ENCODE measurements around the gene C2CD2L.
"Not testable (repeated sequence)": the region's sequence is repeated elsewhere in the genome, so short reads cannot be mapped to it uniquely, and the experiment has no call there.

The C2CD2L gene

GRCh38 chr11:119153049-119153818, 46.1 kb downstream of the C2CD2L start:
- DNase-seq, result no peak

- no peak for DNase-seq
These were observed 47.0 kb downstream of the C2CD2L start for GRCh38 chr11:119154178-119154577.

DNA sequence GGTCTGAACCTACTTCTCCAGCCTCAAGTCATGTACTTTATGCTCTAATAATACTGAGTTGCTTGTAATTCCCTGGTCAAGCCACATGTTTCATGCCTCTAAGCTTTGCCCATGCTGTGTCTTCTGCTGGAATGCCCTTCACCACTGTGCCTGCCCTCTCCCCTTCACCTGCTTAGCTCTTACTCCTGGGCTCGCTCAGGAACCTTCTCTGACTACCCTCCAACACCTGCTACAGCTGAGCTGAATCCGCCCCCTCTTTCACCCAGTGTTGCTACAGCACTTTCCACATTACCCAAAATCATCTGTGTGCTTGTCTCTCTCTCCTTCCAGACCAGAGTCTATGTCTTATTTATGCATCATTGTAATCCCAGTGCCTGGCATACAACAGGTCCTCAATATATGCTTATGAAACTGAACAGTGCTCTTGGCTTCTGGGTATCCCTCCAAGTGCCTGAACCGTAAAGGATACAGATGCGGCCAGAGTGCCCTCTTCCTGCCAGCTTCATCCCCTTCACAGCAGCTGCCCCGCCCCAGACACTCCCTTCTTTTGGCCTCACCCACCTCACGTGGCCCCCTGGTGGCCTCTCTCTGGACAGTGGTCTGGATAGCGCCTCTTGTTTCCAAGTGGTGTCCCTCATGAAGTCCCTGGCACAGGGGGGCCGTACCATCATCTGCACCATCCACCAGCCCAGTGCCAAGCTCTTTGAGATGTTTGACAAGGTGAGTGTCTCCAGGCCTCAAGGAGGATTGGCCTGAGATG, 48.8 kb downstream of the C2CD2L start:
- no peak for DNase-seq

- DNase-seq, result no peak
These were observed 49.4 kb downstream of the C2CD2L start for GRCh38 chr11:119156496-119156895.

DNA sequence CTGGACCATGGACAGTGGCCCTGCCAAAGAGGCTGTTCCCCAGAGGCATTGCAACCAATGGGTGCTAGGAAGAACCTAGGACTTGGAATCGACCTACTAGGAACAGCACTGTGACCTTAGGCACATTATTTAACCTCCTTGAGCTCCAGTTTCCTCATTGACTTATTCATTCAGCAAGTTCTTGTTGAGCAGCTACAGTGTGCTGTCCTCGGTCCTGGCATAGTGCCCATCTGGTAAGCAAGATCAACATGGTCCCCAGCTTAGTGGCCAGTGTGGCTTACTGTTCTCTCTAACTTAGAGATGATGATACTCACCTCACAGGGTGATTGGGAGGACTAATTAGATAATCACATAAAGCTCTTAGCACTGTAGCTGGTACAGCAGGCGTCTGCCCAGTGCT, 49.9 kb downstream of the C2CD2L start:
- no peak for DNase-seq

DNA sequence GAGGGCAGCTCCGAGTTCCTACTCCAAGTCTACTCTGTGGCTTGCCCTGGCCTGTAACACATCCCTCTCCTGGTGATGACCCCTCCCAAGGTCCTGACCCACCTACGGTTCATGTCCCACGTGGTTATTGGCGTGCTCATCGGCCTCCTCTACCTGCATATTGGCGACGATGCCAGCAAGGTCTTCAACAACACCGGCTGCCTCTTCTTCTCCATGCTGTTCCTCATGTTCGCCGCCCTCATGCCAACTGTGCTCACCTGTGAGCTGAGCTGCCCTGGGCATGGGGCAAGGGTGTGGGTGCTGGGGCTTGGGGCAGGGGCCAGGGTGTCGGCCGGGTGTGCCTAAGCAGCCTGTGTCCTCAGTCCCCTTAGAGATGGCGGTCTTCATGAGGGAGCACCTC, 51.3 kb downstream of the C2CD2L start:
- no peak for DNase-seq

DNA sequence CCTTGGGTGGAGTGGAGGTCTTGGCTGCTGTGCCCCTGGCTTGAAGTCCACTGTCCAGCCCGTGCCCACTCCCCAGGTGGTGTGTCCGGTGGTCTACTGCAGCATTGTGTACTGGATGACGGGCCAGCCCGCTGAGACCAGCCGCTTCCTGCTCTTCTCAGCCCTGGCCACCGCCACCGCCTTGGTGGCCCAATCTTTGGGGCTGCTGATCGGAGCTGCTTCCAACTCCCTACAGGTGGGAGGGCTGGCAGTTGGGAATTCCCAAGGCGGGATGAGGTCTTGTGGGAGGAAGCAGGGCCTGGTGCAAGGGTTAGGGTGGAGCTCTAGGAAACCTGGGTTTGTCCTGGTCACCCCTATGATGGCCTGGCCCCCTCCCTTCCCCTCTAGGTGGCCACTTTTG, 53.0 kb downstream of the C2CD2L start:
- DNase-seq, result no peak

GRCh38 chr11:119161871-119162270, 54.7 kb downstream of the C2CD2L start:
- DNase-seq, result no peak

DNA sequence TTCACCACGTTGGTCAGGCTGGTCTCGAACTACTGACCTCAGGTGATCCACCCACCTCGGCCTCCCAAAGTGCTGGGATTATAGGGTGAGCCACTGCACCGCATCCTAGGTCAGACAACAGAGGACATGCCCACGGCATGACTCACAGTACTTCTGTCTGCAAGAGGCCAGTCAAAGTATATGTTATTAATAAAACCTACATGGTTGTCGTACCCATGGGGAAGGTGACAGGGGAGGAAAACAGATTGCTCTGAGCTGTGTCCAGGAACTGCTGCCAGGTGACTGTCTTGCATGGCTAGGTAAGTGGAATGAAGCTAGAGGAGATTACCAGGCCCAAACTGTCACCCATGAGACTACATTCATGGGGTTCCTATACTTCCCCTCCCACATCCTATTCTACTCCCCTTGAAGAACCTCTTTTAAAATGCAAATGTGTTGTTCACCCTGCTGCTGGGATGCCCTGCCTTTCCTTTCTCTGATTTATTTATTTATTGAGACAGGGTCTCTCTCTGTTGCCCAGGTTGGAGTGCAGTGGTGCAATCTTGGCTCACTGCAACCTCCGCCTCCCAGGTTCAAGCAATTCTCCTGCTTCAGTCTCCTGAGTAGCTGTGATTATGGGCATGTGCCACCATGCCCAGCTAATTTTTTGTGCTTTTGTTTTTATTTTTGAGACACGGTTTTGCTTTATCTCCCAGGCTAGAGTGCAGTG, 59.4 kb downstream of the C2CD2L start:
- DNase-seq, result no peak

DNA sequence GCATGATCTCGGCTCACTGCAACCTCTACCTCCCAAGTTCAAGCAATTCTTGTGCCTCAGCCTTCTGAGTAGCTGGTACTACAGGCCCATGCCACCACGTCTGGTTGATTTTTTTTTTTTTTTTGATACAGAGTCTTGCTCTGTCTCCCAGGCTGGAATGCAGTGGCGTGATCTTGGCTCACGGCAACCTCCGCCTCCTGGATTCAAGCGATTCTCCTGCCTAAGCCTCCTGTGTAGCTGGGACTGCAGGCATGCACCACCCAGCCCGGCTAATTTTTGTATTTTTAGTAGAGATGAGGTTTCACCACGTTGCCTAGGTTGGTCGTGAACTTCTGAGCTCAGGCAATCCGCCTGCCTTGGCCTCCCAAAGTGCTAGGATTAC, 59.9 kb downstream of the C2CD2L start:
- not testable (repeated sequence) for DNase-seq

GRCh38 chr11:119167933-119168332, 60.8 kb downstream of the C2CD2L start:
- DNase-seq, result no peak

All from effector CD8-positive, alpha-beta T cell (primary cell).